HG02840 (cell line): ENCODE data around the gene FAM168A.

Experiments used
- ATAC-seq: cut with Tn5 transposase; IDR thresholded peaks from one replicate; pipeline ENCODE4 v1.9.1; 2021; ENCODE audit warnings: mild to moderate bottlenecking, moderate library complexity, moderate number of reproducible peaks; ENCODE audit not compliant: unreplicated experiment, low FRiP score

FAM168A gene

DNA sequence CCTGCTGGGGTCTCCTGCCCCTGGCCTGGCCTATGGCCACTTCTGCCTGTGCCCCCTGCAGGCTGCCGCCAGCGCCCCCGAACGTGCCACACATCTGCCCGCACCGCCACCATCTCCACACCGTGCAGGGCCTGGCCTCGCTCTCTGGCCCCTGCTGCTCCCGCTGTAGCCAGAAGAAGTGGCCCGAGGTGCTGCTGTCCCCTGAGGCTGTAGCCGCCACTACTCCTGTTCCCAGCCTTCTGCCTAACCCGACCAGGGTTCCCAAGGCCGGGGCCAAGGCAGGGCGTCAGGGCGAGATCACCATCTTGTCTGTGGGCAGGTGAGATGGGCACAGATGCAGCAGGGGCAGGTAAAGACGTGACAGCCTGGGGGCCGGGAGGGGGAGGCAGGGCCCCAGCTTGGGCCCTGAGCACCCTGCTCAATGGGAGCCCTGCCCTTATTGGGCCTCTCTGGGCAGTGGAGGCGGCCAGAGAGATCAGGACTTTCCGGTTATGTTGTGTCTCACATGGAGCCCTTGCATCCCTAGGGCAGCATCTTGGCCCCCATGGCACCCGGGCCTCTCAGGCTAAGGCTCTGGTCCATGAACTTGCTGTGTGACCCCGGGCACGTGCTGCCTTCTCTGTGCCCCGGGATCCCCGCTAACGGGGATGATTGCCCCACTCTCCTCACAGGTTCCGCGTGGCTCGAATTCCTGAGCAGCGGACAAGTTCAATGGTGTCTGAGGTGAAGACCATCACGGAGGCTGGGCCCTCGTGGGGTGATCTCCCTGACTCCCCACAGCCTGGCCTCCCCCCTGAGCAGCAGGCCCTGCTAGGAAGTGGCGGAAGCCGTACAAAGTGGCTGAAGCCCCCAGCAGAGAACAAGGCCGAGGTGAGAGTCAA lies 203.3 kb downstream of the FAM168A start:
- ATAC-seq = no peak

DNA sequence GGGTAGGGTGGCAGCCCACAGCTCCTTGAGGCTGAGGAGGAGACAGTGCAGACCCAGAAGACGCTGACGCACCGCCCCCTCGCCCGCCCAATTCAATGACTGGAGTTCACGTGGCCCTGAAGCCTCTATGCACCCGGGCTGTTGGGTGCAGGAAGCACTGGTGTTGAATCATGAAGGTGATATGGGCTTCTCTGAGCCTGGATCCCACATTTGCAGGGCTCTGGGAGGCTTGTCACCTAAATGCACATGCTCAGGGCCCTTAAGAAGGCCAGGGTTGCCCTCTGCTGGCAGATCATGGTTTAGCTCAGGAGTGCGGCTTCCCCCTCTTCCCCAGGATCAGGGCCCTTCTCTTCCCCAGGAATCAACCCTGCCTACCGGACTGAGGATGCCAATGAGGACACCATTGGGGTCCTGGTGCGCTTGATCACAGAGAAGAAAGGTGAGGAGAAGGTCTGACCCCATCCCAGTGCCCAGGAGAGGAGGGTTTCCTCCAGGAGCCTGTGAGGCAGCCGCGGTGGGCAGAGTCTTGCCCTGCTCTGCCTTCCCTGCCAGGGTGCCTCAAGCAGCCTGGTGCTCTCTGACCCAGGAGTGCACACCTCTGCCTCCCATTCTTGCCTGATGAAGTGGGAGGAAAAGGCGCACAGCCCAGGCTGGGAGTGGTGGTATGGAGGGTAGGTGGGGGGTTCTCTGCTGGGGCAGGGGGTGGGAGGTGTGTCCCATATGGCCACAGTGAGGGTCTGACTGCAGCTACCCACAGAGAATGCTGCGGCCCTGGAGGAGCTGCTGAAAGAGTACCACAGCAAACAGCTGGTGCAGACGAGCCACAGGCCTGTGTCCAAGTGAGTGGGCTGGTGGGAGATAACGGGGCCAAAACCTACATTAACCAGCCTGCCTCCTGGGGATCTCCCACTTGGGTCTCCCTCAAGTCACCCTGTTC lies 204.2 kb downstream of the FAM168A start:
- ATAC-seq = no peak

DNA sequence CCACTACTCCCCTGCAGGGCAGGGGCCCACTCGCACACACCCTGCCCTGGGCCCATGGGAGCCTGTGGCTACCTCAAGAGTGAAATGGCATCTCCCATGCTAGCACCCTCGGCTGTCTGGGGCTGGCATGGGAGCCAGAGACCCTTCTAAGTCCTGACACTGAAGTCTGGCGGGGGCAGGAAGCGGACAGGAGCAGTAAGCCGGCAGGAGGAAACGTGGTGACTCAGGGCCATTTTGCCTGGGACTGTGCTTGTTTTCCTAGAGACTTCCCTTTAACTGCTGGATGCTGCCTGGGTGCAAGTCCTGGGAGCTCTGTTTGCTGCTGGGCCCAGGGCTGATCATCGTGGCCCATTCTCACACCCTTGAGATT lies 204.9 kb downstream of the FAM168A start:
- ATAC-seq = no peak

DNA sequence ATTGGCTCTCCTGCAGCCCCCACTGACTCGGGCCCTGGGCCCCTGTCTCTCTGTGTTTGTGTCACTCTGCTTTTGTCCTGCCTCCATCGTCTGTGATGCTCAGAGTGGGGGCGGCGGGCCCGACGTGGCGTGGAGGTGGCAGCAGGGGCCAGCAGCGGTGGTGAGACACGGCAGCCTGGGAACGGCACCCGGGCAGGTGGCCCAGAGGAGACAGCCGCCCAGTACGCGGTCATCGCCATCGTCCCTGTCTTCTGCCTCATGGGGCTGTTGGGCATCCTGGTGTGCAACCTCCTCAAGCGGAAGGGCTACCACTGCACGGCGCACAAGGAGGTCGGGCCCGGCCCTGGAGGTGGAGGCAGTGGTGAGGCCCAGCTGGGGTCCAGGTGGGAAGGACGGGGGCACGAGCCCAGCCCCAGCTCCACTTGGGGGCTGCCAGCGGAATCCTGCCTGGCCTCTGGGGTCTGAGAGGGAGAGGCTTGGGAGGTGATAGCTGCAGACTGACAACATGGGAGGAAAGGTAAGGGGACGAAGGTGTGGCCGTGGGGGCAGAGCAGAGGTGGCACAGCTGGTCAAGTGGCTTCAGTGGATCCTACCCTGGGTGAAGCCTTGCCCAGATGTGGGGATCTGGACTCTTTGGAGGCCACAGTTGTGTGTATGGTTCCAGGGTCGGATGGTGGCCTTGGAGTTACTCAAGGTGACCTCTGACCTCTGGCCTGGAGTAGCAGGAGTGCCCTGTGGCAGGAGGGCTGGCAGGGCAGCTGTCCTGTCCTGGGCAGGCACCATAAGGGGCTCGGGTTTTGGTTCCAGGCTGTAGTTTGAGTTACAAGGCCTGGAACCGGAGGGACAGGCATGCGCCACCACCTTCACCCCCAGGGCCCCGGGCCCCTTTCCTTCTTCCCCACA lies 205.6 kb downstream of the FAM168A start:
- ATAC-seq = no peak

DNA sequence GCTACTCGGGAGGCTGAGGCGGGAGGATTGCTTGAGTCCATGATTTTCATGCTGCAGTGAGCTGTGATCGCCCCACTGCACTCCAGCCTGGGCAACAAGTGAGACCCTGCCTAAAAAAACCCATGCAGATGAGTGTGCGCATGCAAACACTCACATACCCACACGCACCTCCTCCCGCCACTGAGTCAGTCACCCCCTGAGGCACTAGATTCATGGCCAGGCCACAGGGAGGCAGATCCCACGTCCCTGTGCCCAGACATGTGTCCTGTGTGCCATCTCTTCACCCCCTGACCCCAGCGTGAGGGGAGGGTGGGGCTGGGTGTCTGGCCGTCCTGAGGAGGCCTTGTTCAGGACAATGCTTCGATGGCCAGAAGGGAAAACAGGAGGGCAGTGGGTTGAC lies 206.2 kb downstream of the FAM168A start:
- ATAC-seq = no peak

DNA sequence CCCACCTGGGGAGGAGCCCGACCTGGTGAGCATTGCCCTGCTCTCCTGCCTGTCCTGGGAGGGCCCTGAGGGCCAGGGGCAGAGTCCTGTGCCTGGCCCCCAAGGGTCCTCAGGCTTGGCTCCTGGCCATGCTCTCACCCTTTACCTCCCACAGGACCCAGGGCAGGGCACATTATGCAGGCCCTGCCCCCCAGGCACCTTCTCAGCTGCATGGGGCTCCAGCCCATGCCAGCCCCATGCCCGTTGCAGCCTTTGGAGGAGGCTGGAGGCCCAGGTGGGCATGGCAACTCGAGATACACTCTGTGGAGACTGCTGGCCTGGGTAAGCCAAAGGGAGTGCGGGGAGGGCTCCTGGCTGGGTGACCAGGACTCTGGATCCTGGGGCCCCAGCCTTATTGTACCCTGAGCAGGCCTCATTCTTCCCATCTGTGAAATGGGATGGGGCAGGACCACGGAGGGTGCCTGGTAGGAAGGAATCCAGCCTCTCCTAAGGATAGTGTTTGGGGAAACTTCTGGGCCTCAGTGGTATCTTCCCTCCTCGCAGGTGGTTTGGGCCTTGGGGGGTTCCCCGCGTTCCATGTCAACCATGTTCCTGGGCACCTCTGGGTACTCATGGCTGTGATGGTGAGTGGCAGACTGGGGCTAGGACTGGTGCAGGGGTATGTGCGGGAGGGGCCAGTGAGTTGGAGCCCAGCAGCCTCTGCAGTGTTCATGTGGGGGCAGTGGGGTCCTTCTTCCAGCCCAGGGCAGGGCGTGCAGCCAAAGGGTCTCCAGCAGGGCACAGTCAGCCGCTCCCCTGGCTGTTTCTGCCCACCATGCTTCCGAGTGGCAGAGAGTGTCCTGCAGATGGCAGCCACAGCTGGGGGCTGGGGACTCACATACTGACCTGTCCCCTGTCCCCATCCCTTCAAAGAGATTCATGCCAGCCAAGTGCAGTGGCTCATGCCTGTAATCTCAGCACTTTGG lies 207.0 kb downstream of the FAM168A start:
- no peak for ATAC-seq

DNA sequence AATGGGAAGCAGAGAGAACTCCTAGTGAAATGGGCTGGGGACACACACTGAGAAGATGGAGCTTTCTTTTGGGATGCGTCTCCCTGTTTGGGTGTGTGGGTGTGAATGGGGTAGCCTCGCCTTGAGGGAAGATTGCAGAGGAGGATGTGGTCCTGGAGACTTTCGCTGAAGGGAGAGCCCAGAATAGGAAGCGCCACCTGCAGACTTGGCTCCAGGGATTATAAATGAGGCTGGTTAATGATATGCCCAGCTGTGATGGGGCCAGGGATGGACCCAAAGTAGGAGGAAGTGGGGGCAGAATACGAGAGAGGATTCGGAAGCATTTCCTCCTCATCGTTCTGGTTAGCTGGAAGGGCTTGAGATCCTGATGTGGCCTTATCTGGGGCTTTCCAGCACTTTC lies 208.0 kb downstream of the FAM168A start:
- no peak for ATAC-seq

DNA sequence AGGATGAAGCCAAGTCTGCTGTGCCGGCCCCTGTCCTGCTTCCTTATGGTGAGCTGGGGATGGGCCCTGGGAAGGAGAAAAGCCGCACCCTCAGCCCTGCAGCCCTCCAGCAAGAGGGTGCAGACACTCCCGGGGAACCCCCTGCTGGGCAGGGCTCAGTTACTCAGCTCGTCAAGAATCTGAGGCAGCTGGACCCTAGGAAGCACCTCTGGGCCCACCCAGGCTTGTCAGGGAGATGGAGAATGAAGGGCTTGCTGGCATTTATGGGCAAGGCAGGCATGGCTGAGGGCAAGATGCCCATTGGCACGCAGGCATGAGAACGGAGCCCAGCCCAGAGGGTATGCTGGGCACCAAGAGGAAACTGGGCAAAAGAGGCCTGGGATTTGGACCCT lies 208.8 kb downstream of the FAM168A start:
- no peak for ATAC-seq

DNA sequence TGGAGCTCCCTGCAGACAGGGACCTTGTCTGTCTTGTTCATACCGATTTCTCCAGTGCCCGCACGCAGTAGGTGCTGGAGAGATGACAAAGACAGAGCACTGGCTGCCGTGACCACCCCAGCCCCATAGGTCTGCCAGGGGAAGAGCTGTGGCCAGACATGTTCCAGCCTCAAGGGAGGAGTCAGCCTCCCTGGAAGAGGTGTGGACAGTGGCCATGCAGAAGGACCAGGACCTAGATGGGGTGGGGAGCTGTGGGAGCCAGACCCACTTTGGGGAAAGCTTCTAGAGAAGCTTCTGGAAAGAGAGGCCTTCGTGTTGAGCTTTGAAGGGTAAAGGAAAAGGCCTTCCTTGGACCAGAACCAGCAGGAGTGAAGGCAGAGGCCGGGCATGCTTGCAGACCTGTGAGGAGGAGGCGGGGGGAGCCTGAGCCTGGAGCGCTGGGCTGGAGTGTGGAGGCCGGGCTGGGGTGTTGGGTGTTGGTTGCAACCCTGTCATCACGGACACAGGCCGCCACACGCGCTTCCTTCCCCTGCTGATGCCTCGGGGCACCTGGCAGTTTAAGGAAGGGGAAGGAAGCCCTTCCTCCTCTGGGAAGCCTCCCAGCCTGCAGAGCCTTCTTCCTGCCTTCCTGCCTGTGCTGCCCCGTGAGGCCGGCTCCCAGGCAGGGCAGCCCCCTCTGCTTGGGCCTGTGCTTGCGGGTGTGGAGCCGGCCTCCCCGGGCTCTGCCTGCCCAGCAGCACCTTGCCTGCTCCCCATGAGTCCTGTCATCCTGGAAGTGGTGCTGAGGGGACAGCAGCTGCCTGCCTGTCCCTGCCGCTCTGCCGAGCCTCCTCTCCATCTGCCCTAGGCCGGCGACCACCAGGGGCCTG lies 209.4 kb downstream of the FAM168A start:
- ATAC-seq = no peak

DNA sequence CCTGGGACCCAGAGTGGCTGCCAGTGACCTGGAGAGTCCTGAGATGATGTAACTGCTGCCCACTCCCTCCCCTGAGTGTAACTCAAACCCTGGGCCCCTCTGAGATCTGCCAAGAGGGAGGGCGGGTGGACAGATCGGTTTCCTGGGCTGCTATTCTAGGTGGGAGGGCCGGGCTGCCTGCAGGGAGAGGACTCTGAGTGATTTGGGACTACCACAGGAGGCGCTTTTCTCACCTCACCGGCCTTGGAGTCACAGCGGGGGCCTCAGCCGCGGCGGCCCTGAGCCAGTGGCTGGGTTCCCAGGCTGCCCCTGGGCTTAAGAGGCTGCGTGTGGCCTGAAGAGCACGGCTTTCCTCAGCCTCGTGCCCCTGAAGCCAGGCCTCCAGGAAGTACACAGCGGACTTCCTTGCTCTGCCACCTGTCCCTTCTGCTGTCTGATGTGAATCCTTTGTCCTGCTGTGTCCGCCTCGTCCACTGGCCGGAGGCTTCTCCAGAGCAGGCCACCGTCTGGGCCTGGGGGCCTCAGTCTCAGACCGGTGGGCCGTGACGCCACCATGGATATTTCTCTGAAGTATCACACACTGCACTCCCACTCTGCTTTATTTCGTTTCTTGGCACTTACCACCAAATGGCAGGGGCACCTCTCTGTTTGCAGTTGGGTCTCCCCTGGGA lies 210.2 kb downstream of the FAM168A start:
- no peak for ATAC-seq

DNA sequence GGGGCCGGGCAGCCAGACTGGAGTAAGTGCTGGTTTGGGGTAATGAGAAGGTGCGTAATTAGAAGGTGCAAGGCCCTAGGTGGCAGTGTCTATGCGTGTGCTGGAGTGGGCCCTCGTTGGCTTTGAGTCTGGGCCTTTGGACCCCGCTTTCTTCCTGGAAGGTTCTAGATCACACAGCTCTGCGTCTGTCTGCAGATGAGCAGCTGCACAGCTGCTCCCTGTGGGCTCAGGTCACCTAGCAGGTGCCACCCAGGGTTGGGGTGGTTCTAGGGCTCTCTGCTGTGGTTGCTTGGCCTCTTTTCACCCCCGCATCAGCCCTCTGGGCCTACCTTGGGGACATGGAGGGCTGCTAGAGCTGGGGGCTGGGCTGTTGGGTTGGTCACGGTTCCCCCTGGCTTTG lies 211.4 kb downstream of the FAM168A start:
- no peak for ATAC-seq

DNA sequence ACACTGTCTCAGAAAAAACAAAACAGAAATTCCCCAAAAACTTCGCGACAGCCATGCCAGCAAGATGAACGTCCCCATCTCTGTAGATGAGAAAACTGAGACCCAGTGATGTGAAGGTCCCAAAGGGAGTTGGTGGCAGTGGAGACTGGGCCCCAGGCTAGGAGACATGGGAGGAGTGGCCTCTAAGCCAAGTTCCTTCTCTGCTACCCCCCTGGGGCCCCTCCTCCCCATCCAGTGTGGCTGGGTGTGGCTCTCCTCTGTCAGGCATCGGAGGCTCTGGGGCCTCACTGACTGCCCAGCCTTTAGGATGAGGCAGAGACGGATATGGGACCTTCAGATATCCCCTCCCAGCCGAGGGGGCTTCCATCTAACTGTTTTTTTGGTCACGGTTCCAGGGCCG lies 211.9 kb downstream of the FAM168A start:
- ATAC-seq = no peak

DNA sequence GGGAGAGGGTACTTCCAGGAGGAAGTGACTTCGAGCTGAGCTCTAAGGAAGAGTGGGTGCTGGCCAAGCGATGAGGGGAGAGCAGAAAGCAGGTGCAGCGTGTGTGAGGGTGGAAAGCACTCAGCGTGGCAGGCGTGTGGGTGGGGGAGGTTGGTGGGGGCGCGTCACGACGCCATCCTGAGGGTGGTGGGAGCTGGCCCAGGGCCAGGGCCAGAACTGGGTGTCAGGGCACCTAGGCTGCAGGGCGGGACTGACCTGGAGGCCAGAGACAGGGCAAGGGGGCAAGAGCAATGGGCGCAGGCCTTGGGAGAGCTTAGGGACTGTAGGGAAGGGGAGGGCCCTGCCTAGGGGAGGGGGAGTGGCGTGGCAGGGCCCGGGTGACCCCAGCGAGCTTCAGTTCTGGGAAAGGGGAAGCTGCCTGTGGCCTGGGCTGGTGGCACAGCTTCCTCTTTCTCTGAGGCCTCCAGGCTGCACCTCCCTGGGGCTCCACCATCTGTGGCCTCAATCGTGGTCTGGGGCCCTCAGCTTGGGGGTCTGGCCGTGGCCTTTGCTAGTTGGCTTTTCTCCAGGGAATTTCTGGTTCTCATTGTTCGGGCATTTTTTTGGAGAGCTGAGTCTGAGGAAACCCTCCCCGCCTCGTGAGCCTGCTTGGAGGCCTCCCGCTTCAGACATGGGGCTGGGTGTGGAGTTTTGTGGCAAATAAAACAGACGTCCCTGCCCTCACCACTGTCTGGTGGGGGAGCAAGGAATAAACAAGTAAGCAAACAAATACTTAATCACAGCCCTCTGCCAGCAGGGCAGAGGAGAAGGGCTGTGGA lies 212.8 kb downstream of the FAM168A start:
- no peak for ATAC-seq

DNA sequence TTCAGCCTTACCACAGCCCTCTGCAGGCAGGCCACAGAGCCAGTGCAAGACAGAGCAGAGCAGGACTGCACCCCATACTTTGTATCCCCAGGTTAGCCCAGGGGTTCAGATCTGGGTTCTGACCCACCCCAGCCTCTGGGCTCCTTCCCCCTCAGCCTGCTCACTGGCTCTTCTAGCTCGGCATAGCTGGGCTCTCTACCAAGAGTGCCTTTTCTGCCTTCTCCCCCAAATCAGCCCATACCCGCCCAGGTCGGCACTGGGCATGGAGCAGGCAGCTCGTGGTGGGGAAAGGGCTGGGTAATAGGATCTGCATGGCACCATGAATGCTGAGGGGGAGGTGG lies 213.4 kb downstream of the FAM168A start:
- no peak for ATAC-seq

DNA sequence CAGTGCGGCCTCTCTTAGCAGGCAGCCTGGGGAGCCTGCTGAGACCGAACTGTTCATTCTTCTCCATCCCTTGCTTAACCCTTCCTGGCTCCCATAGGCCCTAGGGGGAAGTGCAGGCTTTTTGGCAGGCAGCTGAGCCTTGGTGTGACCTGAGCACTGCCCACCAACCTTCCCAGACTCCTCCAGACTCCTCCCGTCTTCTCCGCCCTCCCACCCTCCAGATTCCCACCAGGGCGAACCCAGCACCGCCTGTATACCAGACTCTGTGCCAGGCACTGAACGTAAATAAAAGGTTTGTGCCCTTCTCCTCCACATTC lies 213.8 kb downstream of the FAM168A start:
- no peak for ATAC-seq

DNA sequence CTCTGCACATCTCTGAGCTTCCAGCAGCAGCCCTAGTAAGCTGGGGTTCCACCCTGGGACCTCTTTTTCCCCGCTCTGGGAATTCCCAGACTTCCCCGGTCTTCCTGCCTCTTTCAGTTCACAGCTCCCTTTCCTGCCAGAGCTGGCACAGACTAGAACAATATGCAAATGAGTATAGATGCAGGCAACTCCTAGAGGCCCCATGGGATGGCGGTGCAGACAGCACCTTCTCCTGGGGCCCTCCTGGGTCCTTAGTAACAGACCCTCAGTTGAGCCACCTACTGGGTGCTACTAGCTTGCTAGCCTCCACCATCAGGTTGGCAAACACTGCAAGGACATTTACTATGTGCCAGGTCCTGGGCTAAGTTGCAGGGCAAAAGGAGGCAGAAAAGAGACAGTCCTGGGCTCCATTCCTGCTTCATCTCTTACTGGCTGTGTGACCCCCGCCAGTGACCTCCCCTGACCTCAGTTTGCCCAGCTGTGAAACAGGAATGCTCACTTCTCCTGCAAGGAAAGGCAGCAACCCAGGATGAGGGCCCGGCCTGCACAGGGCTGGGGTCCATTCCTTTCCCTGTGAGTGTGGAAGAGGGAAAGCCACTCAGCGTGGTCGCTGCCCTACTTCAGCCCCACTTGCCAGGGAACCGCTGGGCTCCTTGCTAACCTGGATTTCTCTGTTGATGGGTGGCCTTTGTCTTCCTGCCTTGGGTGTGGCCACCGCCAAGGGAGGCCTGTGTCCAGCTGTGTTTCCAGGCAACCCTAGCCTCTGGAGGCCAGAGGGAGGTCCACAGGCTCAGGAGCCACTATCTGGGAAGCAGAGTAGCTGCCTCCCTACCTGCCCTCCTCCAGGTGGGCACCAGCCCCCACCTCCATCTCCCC lies 214.4 kb downstream of the FAM168A start:
- no peak for ATAC-seq
